ENCODE data around the gene CATSPERZ. TPM values are rescaled to one million over a fixed set of nuclear protein-coding genes. Genes with fewer than 3 reads are reported as not detected.

The CATSPERZ gene
- total and polyA plus RNA-seq, 9 of the 15 experiments (the other 6 are each of a cell fraction or from before 2014, with no cell fraction given), result 0.86 to 8.5 (median 3.5) TPM

DNA sequence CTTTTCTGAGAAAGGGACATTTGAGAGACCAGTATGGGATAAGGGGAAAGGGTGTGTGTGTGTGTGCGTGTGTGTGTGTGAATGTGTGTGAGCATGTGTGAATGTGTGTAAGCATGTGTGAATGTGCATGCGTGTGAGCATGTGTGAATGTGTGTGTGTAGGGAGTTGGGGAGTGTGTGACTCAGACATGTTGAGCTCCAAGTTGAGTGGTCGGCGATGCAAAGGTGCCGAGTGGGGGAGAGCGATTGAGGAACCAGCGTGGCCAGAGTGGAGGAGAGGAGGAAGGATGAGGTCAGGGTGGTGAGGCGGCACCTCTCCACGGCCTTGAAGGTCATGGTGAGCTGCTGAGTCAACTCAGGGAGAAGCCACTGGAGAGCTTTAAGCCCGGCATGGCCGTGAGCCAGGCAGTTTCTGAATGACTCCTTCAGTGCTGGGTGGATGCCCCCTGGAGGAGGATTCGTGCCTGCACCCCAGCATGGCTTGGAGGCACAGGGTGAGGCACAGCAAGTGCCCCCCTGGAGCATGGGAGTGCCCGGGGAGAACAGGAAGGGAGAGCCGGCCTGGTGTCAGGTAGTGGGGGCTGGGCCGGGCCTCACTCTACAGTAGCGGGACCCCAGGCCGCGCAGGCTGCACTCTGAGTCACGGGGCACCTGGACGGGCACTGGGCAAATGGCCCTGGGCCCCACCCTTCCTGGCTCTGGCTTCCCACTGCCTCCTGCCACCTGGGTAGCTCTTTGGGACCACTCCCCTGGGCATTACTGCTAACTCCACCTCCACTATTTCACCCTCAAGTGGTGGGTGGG, 31.6 kb downstream of the CATSPERZ start (continued):
- TF ChIP-seq, protein P1, sequence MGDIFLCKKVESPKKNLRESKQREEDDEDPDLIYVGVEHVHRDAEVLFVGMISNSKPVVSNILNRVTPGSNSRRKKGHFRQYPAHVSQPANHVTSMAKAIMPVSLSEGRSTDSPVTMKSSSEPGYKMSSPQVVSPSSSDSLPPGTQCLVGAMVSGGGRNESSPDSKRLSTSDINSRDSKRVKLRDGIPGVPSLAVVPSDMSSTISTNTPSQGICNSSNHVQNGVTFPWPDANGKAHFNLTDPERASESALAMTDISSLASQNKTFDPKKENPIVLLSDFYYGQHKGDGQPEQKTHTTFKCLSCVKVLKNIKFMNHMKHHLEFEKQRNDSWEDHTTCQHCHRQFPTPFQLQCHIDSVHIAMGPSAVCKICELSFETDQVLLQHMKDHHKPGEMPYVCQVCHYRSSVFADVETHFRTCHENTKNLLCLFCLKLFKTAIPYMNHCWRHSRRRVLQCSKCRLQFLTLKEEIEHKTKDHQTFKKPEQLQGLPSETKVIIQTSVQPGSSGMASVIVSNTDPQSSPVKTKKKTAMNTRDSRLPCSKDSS (IDR thresholded peaks at IDR 0.05; ENCODE audit: low read depth, partially characterized antibody), result no peak
- TF ChIP-seq, protein P2, sequence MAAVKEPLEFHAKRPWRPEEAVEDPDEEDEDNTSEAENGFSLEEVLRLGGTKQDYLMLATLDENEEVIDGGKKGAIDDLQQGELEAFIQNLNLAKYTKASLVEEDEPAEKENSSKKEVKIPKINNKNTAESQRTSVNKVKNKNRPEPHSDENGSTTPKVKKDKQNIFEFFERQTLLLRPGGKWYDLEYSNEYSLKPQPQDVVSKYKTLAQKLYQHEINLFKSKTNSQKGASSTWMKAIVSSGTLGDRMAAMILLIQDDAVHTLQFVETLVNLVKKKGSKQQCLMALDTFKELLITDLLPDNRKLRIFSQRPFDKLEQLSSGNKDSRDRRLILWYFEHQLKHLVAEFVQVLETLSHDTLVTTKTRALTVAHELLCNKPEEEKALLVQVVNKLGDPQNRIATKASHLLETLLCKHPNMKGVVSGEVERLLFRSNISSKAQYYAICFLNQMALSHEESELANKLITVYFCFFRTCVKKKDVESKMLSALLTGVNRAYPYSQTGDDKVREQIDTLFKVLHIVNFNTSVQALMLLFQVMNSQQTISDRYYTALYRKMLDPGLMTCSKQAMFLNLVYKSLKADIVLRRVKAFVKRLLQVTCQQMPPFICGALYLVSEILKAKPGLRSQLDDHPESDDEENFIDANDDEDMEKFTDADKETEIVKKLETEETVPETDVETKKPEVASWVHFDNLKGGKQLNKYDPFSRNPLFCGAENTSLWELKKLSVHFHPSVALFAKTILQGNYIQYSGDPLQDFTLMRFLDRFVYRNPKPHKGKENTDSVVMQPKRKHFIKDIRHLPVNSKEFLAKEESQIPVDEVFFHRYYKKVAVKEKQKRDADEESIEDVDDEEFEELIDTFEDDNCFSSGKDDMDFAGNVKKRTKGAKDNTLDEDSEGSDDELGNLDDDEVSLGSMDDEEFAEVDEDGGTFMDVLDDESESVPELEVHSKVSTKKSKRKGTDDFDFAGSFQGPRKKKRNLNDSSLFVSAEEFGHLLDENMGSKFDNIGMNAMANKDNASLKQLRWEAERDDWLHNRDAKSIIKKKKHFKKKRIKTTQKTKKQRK (IDR thresholded peaks at IDR 0.05; ENCODE audit: borderline replicate concordance, low read depth, low read length), result no peak
- no peak for TF ChIP-seq DACH1 (IDR thresholded peaks at IDR 0.05; ENCODE audit: partially characterized antibody)
- no peak for TF ChIP-seq RBM15 (IDR thresholded peaks at IDR 0.05; ENCODE audit: insufficient read depth, low read length)
- TF ChIP-seq ZFP1 (CRISPR knock-in tag; IDR thresholded peaks at IDR 0.05), result no peak
- TF ChIP-seq, protein P3, sequence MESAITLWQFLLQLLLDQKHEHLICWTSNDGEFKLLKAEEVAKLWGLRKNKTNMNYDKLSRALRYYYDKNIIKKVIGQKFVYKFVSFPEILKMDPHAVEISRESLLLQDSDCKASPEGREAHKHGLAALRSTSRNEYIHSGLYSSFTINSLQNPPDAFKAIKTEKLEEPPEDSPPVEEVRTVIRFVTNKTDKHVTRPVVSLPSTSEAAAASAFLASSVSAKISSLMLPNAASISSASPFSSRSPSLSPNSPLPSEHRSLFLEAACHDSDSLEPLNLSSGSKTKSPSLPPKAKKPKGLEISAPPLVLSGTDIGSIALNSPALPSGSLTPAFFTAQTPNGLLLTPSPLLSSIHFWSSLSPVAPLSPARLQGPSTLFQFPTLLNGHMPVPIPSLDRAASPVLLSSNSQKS (CRISPR knock-in tag; IDR thresholded peaks at IDR 0.05), result no peak
- TF ChIP-seq, protein P4, sequence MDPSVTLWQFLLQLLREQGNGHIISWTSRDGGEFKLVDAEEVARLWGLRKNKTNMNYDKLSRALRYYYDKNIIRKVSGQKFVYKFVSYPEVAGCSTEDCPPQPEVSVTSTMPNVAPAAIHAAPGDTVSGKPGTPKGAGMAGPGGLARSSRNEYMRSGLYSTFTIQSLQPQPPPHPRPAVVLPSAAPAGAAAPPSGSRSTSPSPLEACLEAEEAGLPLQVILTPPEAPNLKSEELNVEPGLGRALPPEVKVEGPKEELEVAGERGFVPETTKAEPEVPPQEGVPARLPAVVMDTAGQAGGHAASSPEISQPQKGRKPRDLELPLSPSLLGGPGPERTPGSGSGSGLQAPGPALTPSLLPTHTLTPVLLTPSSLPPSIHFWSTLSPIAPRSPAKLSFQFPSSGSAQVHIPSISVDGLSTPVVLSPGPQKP (CRISPR knock-in tag; IDR thresholded peaks at IDR 0.05), result no peak
- TF ChIP-seq ZNF175 (CRISPR knock-in tag; IDR thresholded peaks at IDR 0.05; ENCODE audit: low read depth), result peak; percentile 43; the same call in 1 of the 2 replicates
- TF ChIP-seq FUS (optimal IDR thresholded peaks at IDR 0.05; ENCODE audit: low read depth, low read length), result no peak
- TF ChIP-seq, protein P5, sequence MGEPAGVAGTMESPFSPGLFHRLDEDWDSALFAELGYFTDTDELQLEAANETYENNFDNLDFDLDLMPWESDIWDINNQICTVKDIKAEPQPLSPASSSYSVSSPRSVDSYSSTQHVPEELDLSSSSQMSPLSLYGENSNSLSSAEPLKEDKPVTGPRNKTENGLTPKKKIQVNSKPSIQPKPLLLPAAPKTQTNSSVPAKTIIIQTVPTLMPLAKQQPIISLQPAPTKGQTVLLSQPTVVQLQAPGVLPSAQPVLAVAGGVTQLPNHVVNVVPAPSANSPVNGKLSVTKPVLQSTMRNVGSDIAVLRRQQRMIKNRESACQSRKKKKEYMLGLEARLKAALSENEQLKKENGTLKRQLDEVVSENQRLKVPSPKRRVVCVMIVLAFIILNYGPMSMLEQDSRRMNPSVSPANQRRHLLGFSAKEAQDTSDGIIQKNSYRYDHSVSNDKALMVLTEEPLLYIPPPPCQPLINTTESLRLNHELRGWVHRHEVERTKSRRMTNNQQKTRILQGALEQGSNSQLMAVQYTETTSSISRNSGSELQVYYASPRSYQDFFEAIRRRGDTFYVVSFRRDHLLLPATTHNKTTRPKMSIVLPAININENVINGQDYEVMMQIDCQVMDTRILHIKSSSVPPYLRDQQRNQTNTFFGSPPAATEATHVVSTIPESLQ (CRISPR knock-in tag; IDR thresholded peaks at IDR 0.05), result no peak
- TF ChIP-seq BRD9 (IDR thresholded peaks at IDR 0.05; ENCODE audit: low read depth, partially characterized antibody), result peak; percentile 87
- TF ChIP-seq HNRNPH1 (optimal IDR thresholded peaks at IDR 0.05; ENCODE audit: low read depth, low read length), result no peak
- TF ChIP-seq RB1 (IDR thresholded peaks at IDR 0.05; ENCODE audit: low read depth), result peak; percentile 41; the same call in 1 of the 2 replicates
- peak; percentile 83 for TF ChIP-seq LEF1 (IDR thresholded peaks at IDR 0.05)
- TF ChIP-seq, protein P6, sequence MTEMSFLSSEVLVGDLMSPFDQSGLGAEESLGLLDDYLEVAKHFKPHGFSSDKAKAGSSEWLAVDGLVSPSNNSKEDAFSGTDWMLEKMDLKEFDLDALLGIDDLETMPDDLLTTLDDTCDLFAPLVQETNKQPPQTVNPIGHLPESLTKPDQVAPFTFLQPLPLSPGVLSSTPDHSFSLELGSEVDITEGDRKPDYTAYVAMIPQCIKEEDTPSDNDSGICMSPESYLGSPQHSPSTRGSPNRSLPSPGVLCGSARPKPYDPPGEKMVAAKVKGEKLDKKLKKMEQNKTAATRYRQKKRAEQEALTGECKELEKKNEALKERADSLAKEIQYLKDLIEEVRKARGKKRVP (CRISPR knock-in tag; IDR thresholded peaks at IDR 0.05), result no peak
